Tibial nerve (tissue), 4 donors: ENCODE results near the gene SLC2A6.

Experiments
- EP300 ChIP-seq, 2 donors: sonication (generic); formaldehyde crosslinking; IDR thresholded peaks; one replicate each; pipeline ENCODE4 v1.6.1; 2017; ENCODE audit warnings: antibody characterized with exemption in 2 of 2, mild to moderate bottlenecking in 1 of 2
- TF ChIP-seq, protein P1 (sequence below), 5 experiments: fragments of 200-600 bp in 3 of 5; fragments of 450-650 bp in 2 of 5; sonication (generic) in 3 of 5; IDR thresholded peaks; one replicate each; pipeline ENCODE4 v1.5.1; 2016 to 2019; ENCODE audit warnings: antibody characterized with exemption in 5 of 5, mild to moderate bottlenecking in 3 of 5, moderate library complexity in 2 of 5

DNA sequence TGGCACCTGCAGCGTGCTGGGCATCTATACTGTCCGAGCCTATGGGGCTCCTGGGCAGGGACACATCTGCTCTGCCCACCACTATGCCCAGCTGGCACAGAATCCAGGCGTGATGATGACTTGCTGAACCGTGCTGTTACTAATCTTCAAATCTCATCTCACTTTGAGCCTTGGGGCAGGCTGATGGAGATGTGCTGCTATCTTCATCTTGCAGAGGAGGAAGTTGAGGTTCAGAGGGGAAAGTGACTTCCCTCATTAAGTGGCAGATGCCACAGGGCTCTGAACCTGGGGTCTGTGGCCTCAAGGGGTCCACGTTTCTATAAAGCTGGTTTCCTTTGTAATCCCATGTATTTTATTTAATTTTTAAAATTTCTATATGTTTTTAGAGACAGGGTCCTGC, 4.7 kb downstream of the SLC2A6 start:
- TF ChIP-seq EP300 (IDR thresholded peaks at IDR 0.05) = no peak
- TF ChIP-seq, protein P1, sequence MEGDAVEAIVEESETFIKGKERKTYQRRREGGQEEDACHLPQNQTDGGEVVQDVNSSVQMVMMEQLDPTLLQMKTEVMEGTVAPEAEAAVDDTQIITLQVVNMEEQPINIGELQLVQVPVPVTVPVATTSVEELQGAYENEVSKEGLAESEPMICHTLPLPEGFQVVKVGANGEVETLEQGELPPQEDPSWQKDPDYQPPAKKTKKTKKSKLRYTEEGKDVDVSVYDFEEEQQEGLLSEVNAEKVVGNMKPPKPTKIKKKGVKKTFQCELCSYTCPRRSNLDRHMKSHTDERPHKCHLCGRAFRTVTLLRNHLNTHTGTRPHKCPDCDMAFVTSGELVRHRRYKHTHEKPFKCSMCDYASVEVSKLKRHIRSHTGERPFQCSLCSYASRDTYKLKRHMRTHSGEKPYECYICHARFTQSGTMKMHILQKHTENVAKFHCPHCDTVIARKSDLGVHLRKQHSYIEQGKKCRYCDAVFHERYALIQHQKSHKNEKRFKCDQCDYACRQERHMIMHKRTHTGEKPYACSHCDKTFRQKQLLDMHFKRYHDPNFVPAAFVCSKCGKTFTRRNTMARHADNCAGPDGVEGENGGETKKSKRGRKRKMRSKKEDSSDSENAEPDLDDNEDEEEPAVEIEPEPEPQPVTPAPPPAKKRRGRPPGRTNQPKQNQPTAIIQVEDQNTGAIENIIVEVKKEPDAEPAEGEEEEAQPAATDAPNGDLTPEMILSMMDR (IDR thresholded peaks at IDR 0.05) = no peak
